Pancreas (tissue), 10 donors: ENCODE data around the gene WDR7. TPM values are rescaled to one million over a fixed set of nuclear protein-coding genes. Genes with fewer than 3 reads are reported as not detected.

ENCODE experiments used
- ATAC-seq, 4 donors: fragments of 200-7000 bp; cut with Tn5 transposase; one replicate each; pipeline versions ENCODE4 v1.8.0 to v1.9.1; 2020; ENCODE audit warnings: mild to moderate bottlenecking in 4 of 4, moderate library complexity in 4 of 4
- DNase-seq, 6 donors: peaks; one replicate each; pipeline ENCODE4 v3.0.0-alpha.2; 2020
- FAIRE-seq: peaks from 2 replicates; lab custom pipeline; 2012; peaks lifted over from hg19 to GRCh38; lab: Jason Lieb, UNC
- H3K27ac ChIP-seq, 4 donors: fragments of 200-600 bp; sonication (generic); 1 replicate in 3 of 4; 2 replicates in 1 of 4; pipeline versions ENCODE4 v1.5.0 to v1.8.0; 2020
- H3K27me3 ChIP-seq, 4 donors: fragments of 200-600 bp; one replicate each; pipeline ENCODE4 v1.8.0; 2021
- H3K36me3 ChIP-seq, 3 donors: fragments of 200-600 bp; sonication (generic) in 1 of 3; one replicate each; pipeline versions ENCODE4 v1.5.0 to v1.8.0; 2020 to 2021
- H3K4me1 ChIP-seq, 3 donors: fragments of 200-600 bp; one replicate each; pipeline ENCODE4 v1.8.0; 2021
- H3K4me3 ChIP-seq, 4 donors: fragments of 200-600 bp; sonication (generic) in 2 of 4; one replicate each; pipeline versions ENCODE4 v1.5.0 to v1.8.0; 2020 to 2021
- H3K9me3 ChIP-seq, 4 donors: fragments of 200-600 bp; one replicate each; pipeline ENCODE4 v1.8.0; 2021
- WGBS, 2 donors: extraction: QIAGEN DNeasy Blood & Tissue Kit; methylation state at CpG; one replicate each; pipeline ENCODE4 v1.1.7; 2013; 5-methylcytosine and 5-hydroxymethylcytosine counted together
- intact Hi-C, 3 donors: fragments of 100-400 bp; cut with DNase I; formaldehyde crosslinking; loops; one replicate each; pipeline versions ENCODE4 v1.11.1 to v1.14.2; 2022
- polyA plus RNA-seq, 2 donors: library from polyadenylated mRNA; stranded (reverse); fragments of 200-250 nt; gene quantifications; one replicate each; pipeline ENCODE4 v1.2.3, GENCODE V29; 2013
- total RNA-seq, 6 donors: library from RNA; stranded (reverse); fragmentation: NEBNext Ultra II Directional in 4 of 6; extraction: Animal tissue kit (Norgen Biotek cat#: 25700) in 4 of 6; gene quantifications; one replicate each; pipeline versions ENCODE4 v1.2.1 to v1.2.4, GENCODE V29; 2021 to 2023
- TF ChIP-seq, protein P1 (sequence below), 4 donors: fragments of 200-600 bp; sonication (generic) in 3 of 4; IDR thresholded peaks; one replicate each; pipeline versions ENCODE4 v1.5.0 to v1.8.0; 2021; ENCODE audit warnings: antibody characterized with exemption in 4 of 4
- donor health status: healthy with polysubstance abuse.
- donor health status: DM: no; HTN: no; CAD: no; lungs with moderate emphysema.
- donor health status: DM: no; HTN: no; CAD: no.
- donor health status: control.
- donor health status: control.
- donor health status: Bipolar disorder and iron deficiency.
- donor health status: DM: yes; HTN: yes; CAD: no.
- donor health status: DM: no; HTN: no; CAD: no.
- donor health status: DM: no; HTN: no; CAD: no.
- donor health status: DM: yes; HTN: yes; CAD: no.

WDR7 gene
- total and polyA plus RNA-seq, 8 donors, result 2.5 to 14.4 (median 10.3) TPM

DNA sequence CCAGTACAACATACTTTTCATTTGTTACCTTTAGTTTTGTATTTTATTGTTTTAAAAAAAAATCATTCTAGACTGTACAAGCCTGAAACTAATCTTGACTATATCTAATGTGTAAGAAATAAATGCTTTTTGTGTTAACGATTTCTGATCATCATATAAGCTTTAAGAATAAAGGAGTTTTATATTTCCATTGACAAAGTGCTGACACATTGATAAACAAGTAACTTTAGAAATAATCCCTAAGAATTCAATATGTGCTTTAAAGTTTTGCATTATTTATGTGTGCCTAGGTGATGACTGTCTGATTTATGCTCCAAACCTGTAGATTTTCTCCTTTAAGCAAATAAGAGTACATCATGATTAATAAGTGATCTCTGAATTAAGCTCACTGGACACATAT lies 248.5 kb downstream of the WDR7 start:
- WGBS, 2 donors, result 96 to 100% methylated on average over 1 of the region's 1 CpG
- intact Hi-C loops, result no loop called here
- ATAC-seq, result no peak

DNA sequence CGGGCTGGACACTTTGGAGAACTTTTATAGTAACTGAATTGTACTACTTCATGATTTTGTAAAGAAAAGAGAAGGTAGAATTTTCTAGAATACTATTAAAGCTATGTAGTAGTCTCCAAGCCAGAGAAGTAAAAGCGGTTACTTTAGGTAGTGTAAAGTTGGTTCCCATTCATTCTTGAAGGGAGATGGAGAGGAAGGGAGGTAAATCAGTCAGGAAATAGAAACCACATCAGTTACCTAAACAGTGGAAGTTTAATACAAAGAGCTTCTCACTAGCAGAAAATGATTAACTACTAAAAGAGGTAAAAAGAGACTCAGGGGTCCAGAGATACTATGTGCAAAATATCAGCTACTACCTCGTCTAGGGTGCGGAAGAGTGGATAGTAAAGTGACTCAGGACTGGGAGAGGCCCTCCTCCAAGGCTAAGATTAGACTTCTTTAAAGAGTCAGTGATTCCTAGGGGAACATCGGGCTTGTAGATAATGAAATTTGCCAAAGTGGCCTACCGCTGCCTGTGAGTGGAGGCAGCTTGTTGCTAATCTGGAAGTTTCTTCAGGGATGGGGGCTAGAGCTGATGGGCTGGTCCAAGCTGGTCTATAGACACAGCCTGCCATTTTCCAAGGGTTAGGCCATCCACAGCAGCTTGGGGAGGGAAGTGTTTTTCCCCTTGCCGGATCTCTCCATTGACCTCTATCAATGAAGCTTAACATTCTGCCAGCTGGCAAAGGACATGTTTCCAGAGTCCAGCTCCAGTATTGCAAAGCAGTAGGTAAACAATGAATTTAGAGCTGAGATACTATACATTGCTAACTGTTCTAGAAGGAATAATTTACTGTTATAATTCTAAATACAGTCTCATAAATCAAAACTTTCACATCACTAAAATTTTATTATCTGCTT lies 249.3 kb downstream of the WDR7 start:
- no peaks in the 10 kb centered on the region for H3K36me3 ChIP-seq
- TF ChIP-seq, protein P1, sequence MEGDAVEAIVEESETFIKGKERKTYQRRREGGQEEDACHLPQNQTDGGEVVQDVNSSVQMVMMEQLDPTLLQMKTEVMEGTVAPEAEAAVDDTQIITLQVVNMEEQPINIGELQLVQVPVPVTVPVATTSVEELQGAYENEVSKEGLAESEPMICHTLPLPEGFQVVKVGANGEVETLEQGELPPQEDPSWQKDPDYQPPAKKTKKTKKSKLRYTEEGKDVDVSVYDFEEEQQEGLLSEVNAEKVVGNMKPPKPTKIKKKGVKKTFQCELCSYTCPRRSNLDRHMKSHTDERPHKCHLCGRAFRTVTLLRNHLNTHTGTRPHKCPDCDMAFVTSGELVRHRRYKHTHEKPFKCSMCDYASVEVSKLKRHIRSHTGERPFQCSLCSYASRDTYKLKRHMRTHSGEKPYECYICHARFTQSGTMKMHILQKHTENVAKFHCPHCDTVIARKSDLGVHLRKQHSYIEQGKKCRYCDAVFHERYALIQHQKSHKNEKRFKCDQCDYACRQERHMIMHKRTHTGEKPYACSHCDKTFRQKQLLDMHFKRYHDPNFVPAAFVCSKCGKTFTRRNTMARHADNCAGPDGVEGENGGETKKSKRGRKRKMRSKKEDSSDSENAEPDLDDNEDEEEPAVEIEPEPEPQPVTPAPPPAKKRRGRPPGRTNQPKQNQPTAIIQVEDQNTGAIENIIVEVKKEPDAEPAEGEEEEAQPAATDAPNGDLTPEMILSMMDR (IDR thresholded peaks at IDR 0.05), result no peak
- no peaks in the 10 kb centered on the region for H3K9me3 ChIP-seq
- no peaks in the 10 kb centered on the region for H3K4me1 ChIP-seq
- 75 to 77% methylated on average over 7 of the region's 7 CpGs for WGBS, 2 donors
- no peak overlapping the region for H3K4me3 ChIP-seq
- no peak overlapping the region for H3K27ac ChIP-seq
- FAIRE-seq, result no peak
- peak in 1 of 6 donors; percentile 8 for DNase-seq
- ATAC-seq, result peak in 3 of 4 donors; percentile 32 to 63 (median 50)
- no peaks in the 10 kb centered on the region for H3K27me3 ChIP-seq
- intact Hi-C loops, result no loop called here

More for the DNA sequence above, 248.5 kb downstream of the WDR7 start:
- Histone ChIP-seq H3K27me3 (no peaks in the 10 kb centered on the region), H3K9me3 (no peaks in the 10 kb centered on the region), H3K27ac (no peak overlapping the region), H3K36me3 (no peaks in the 10 kb centered on the region), H3K4me3 (no peak overlapping the region), H3K4me1 (no peaks in the 10 kb centered on the region)
- no peak for DNase-seq
- no peak for FAIRE-seq
- TF ChIP-seq, protein P1 (IDR thresholded peaks at IDR 0.05), result no peak

DNA sequence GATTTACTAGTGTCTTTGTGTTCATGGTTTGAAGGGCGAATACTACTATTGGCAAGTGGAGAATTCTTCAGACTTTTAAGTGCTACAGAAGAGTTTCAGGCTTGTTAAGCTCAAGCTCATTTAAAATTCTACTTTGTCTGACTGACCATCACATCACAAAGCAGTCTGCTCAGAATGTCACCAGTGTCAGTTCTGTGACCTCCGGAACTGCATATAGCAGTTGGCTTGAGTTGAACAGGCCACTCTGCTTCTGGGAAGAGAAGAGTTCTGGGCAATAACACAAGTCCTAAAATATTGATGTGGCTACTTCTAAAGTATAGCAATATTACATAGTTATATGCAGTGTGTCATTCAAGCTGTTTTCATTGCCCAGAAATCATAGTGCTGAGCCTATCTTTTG lies 250.8 kb downstream of the WDR7 start:
- DNase-seq, result no peak
- no peak overlapping the region for H3K4me3 ChIP-seq
- WGBS, 2 donors, result 73 to 98% methylated on average over 2 of the region's 2 CpGs
- no peak for ATAC-seq
- peak overlapping the region in 1 of 4 donors; percentile 12 for H3K27ac ChIP-seq
- intact Hi-C loops, result no loop called here
- no peak for FAIRE-seq
- no peaks in the 10 kb centered on the region for H3K4me1 ChIP-seq
- H3K27me3 ChIP-seq, result no peaks in the 10 kb centered on the region
- no peaks in the 10 kb centered on the region for H3K9me3 ChIP-seq
- H3K36me3 ChIP-seq, result no peaks in the 10 kb centered on the region
- TF ChIP-seq, protein P1 (IDR thresholded peaks at IDR 0.05), result no peak

DNA sequence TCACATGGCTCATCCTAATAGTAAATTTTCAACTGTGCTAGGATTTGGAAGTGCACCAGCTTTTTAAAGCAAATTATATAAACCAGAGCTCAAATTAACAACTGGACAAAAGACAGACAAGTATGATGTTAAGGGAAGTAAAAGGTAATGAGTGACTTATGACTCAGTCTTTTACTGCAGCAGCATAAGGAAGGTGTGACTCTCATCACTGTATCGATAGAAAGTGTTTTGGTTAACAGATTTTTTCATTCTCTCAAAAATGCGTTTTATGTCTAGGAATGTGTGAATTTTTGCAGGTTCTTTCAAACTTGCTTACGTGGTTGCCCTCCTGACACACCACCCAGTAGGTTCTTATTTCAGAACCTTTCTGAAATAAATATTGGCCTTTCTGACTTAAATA lies 251.5 kb downstream of the WDR7 start:
- H3K27ac ChIP-seq, result peak overlapping the region in 1 of 4 donors; percentile 12

More for the DNA sequence above, 251.5 kb downstream of the WDR7 start:
- no peak for DNase-seq
- no peaks in the 10 kb centered on the region for H3K4me1 ChIP-seq
- WGBS, 2 donors, result 74 to 76% methylated on average over 3 of the region's 3 CpGs
- H3K27me3 ChIP-seq, result no peaks in the 10 kb centered on the region
- peak; percentile 47 for FAIRE-seq
- H3K9me3 ChIP-seq, result no peaks in the 10 kb centered on the region
- intact Hi-C loops, result no loop called here
- H3K36me3 ChIP-seq, result no peaks in the 10 kb centered on the region
- TF ChIP-seq, protein P1 (IDR thresholded peaks at IDR 0.05), result no peak
- H3K4me3 ChIP-seq, result no peak overlapping the region
- ATAC-seq, result peak in 3 of 4 donors; percentile 47 to 51 (median 48)
